ELF-1 (cell line): ENCODE results near the gene NUDT16L1.

ENCODE experiments used
- DNase-seq: peaks from one replicate; pipeline ENCODE4 v3.0.0-alpha.2; 2016; ENCODE audit warnings: low read depth, low spot score

NUDT16L1 gene

DNA sequence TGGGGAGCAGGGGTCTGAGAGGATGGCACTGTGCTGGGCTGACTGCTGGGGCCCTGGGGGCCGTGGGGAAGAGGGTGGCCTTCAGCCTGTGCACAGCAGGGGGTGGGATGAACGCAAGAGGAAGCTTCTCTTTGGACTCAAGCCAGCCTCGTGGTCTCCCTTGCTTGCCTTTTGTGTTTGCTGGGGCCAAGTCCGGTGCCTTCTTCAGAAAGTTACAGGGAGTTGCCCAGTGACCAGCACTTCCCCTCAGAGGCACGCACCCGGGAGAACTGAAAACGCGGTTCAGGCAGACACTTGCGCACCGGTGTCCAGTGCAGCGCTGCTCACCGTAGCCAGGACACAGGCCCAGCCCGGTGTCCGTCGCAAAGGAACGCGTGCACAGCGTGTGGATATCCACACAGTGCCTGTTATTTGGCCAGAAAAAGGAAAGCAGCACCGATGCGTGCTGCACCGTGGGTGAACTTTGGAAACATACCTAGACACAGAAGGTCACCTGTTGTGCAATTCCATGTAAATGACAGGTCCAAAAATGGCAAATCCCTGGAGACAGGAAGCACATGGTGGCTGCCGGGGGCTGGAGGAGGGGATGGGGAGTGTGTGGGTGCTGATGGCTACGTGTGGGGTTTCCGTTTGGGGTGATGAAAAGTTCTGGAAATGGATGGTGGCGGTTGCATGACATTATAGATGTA, 29.4 kb upstream of the NUDT16L1 start:
- no peak for DNase-seq

- DNase-seq, result peak; percentile 42
Observed at GRCh38 chr16:4664538-4665418, 28.6 kb upstream of the NUDT16L1 start.

DNA sequence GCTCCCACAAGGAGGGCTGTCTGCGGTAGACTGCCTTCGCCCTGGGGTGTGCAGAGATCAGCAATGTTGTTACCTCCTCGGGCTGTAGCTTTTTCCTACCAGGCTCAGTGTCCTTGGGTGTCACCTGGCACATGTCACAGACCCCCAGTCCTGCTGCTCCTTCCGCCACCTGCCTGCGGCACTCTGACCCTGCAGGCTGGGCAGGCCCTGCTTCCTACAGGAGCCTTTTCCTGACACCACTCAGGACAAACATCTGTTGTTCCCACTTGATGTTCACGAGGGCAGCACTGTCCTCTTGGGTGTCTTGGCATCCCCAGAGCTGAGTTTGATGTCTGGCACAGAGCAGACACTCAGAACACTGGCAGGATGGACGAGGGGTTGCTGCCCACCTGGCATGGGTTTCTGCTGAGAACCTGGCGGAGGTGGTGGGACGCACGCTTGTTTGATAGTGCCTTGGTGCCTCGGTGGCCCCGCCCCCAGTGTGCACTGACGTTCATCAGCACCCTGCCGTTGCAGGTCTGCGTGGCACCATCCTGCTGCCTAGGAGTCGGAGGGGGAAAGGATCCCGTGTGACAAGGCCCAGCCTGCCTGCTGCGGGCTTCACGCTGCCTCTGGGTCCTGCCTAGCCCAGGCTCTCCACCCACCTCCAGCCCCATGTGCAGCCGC, 26.7 kb upstream of the NUDT16L1 start:
- DNase-seq, result no peak

DNA sequence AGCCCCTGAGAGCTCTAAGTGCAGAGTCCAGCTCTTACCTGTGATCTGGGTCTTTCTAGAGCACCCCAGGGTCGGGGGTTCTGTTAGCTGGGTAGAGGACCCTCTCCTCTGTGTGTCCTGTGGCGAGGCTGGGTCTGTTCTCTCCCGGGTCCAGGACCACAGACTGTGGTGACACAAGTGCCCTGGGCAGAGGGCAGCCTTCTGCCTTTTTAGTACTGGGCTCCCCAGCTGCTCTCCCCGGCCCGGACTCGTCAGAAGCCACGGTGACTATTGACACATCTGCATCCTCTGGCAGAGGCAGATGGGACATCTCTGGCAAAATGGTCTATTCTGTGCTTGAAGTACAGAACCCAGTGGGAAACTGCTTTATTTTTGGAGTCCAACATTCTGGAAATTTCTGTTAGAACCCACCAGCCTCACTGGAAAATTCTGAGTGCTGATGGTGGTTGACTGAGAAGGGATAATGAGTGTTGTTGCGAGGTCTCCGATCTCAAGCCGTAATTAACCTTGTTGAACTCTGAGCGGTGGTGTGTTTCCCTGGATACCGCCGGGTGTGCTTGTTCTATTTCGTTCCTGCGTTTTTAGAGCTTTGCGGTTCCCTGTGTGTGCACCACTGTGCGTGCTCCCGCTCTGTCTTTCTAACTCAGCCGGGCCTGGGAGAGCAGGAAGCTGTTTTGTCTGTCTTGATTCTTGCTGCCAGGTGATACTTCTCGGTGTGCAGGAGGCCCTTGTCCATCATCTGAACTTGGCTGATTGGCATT, 26.0 kb upstream of the NUDT16L1 start:
- DNase-seq, result no peak

GRCh38 chr16:4668313-4668960, 24.9 kb upstream of the NUDT16L1 start:
- DNase-seq, result no peak

DNA sequence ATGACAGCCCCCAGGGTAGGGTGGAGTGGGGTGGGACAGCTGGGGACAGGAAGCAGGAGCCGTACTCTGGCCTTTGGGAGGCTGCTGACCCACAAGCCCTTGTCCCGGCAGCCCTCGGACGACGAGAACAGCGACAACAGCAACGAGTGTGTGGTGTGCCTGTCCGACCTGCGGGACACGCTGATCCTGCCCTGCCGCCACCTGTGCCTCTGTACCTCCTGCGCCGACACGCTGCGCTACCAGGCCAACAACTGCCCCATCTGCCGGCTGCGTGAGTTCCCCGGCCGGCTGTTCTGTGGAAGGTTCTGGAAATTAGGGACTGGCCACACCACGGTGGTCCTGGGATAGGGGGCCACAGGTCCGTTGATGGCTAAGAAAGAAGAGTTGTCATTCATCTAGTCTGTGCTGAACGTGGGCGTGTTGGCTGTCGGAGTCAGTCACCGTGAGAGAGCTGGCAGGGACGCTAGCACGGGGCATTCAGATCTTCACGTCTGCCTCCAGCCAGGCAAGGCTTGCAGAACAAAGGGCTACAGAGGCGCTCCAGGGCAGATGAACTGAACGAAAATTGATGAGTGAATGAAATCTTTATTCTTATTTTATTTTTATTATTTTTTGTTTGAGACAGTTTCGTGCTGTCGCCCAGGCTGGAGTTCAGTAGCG, 19.8 kb upstream of the NUDT16L1 start:
- peak; percentile 39 for DNase-seq

GRCh38 chr16:4674926-4675530, 18.3 kb upstream of the NUDT16L1 start:
- DNase-seq, result no peak

- DNase-seq, result peak; percentile 47
Observed at GRCh38 chr16:4675864-4676786, 17.2 kb upstream of the NUDT16L1 start.

- DNase-seq, result no peak
Observed at GRCh38 chr16:4676831-4677230, 16.5 kb upstream of the NUDT16L1 start.

- DNase-seq, result no peak
Observed at GRCh38 chr16:4677390-4677789, 16.0 kb upstream of the NUDT16L1 start.

DNA sequence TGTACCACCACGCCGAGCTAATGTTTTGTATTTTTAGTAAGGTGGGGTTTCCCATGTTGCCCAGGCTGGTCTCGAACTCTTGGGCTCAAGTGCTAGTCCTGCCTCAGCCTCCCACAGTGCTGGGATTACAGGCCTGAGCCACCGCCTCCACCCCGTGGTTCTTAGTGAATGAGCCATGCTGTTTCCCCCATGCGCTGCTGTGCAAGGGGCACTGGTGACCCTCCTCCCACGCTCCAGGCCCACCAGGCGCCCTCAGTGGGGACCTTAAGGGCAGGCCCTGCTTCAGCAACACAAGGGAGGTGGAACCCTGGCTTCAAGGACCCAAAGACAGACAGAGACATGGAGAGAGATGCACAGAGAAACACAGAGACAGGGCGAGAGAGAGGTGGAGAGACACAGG, 15.4 kb upstream of the NUDT16L1 start:
- DNase-seq, result no peak

GRCh38 chr16:4678596-4678995, 14.8 kb upstream of the NUDT16L1 start:
- no peak for DNase-seq

GRCh38 chr16:4679156-4679849, 14.1 kb upstream of the NUDT16L1 start:
- no peak for DNase-seq

GRCh38 chr16:4679850-4680636, 13.3 kb upstream of the NUDT16L1 start:
- no peak for DNase-seq

DNA sequence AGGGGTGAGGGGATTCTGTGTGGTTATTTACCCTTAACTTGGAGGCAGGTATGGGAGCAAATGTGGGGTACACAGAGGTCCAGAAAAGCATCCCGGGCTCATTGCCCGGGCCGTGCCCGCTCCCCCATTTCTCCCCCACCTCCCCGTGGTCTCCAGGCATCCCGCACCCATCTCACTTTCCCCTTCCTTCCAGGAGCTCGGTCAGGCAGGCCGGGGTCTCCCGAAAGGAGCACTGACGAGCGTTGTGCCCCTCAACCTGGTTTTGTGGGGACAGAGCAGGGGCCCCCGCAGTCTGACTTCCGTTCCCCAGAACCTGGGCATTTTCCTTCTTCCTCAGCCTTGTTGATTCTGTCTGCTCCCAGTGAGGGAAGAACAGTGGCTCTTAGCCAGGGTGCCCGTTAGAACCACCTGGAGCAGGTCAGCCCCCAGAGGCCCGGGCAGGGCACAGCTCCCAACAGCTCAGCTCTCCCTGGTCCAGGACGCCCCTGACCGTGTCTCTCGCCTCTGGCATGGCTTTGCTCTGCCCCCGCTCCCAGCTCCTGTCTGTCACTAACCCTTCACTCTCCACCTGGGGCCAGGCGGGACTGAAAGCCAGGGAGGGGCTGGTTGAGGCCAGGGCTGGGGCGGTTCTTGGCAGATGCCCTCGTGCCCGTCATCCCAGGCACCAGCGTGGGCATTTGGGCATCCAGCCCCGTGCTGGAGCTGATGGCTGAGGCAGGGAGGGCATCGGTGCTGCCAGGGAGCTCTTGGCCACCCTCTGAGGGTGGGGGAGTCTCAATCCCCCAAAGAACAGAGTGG, 12.5 kb upstream of the NUDT16L1 start:
- no peak for DNase-seq

- no peak for DNase-seq
Observed at GRCh38 chr16:4681471-4682083, 11.8 kb upstream of the NUDT16L1 start.
